ENCODE data around the gene HACD1.

DNA sequence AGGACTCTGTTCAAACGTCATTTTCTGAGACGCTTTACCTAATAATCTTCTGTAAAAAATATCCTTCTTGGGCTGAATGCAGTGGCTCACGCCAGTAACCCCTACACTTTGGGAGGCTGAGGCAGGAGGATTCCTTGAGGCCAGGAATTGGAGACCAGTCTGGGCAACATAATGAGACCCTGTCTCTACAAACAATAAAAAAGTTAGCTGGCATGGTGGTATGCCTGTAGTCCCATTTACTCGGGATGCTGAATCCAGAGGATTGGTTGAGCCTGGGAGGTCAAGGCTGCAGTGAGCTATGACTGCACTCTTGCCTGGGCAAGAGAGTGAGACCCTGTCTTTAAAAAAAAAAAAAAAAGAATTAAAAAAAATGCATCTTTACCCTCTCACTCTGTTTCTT is 31.9 kb upstream of the HACD1 start:
- TF ChIP-seq, protein P1, sequence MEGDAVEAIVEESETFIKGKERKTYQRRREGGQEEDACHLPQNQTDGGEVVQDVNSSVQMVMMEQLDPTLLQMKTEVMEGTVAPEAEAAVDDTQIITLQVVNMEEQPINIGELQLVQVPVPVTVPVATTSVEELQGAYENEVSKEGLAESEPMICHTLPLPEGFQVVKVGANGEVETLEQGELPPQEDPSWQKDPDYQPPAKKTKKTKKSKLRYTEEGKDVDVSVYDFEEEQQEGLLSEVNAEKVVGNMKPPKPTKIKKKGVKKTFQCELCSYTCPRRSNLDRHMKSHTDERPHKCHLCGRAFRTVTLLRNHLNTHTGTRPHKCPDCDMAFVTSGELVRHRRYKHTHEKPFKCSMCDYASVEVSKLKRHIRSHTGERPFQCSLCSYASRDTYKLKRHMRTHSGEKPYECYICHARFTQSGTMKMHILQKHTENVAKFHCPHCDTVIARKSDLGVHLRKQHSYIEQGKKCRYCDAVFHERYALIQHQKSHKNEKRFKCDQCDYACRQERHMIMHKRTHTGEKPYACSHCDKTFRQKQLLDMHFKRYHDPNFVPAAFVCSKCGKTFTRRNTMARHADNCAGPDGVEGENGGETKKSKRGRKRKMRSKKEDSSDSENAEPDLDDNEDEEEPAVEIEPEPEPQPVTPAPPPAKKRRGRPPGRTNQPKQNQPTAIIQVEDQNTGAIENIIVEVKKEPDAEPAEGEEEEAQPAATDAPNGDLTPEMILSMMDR (conservative IDR thresholded peaks at IDR 0.05; ENCODE audit: low read depth, low read length) = no peak
- no peak for TF ChIP-seq RFX5 (IDR thresholded peaks at IDR 0.05; ENCODE audit: low read depth, low read length)
- no peak for TF ChIP-seq POLR2A (IDR thresholded peaks at IDR 0.05; ENCODE audit: low read depth, low read length)
- TF ChIP-seq NFE2L2 (IDR thresholded peaks at IDR 0.05; ENCODE audit: low read depth, low read length) = no peak
- no peak for TF ChIP-seq CEBPB (IDR thresholded peaks at IDR 0.05; ENCODE audit: low read depth, low read length)
- no peak for TF ChIP-seq RAD21 (IDR thresholded peaks at IDR 0.05; ENCODE audit: low read length)
- no peak for TF ChIP-seq RCOR1 (IDR thresholded peaks at IDR 0.05; ENCODE audit: insufficient replicate concordance, low read length)
- TF ChIP-seq SMC3 (IDR thresholded peaks at IDR 0.05; ENCODE audit: low read depth, low read length) = no peak
- no peak for TF ChIP-seq MAZ (IDR thresholded peaks at IDR 0.05; ENCODE audit: borderline replicate concordance, low read depth, low read length)
- no peak for TF ChIP-seq MAFK (IDR thresholded peaks at IDR 0.05; ENCODE audit: low read depth, low read length)
- TF ChIP-seq, protein P2, sequence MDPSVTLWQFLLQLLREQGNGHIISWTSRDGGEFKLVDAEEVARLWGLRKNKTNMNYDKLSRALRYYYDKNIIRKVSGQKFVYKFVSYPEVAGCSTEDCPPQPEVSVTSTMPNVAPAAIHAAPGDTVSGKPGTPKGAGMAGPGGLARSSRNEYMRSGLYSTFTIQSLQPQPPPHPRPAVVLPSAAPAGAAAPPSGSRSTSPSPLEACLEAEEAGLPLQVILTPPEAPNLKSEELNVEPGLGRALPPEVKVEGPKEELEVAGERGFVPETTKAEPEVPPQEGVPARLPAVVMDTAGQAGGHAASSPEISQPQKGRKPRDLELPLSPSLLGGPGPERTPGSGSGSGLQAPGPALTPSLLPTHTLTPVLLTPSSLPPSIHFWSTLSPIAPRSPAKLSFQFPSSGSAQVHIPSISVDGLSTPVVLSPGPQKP (IDR thresholded peaks at IDR 0.05; ENCODE audit: borderline replicate concordance, low read depth, low read length) = no peak

Measured in IMR-90 (cell line).